Stimulated activated CD8-positive, alpha-beta memory T cell treated with anti-CD3 and anti-CD28 coated beads, Interleukin-12 subunit alpha, Interleukin-12 subunit beta, amount 100 ng/mL, for 1 hour (primary cell): ENCODE data around the gene GPR55.

ENCODE experiments used
- DNase-seq: peaks from one replicate; pipeline ENCODE4 v3.0.0-alpha.2; 2020; ENCODE audit warnings: low read depth

Gene GPR55

GRCh38 chr2:230919240-230919639 lies 5.8 kb downstream of the GPR55 start:
- no peak for DNase-seq

GRCh38 chr2:230916218-230916617 lies 8.8 kb downstream of the GPR55 start:
- no peak for DNase-seq

GRCh38 chr2:230915319-230915718 lies 9.7 kb downstream of the GPR55 start:
- no peak for DNase-seq

- DNase-seq, result no peak
Measured at GRCh38 chr2:230914886-230915285, 10.2 kb downstream of the GPR55 start.

- DNase-seq, result no peak
Measured at GRCh38 chr2:230913406-230914143, 11.5 kb downstream of the GPR55 start.

GRCh38 chr2:230912724-230913123 lies 12.3 kb downstream of the GPR55 start:
- DNase-seq, result no peak

GRCh38 chr2:230912046-230912445 lies 13.0 kb downstream of the GPR55 start:
- no peak for DNase-seq

GRCh38 chr2:230910546-230911177 lies 14.4 kb downstream of the GPR55 start:
- DNase-seq, result no peak

- no peak for DNase-seq
Measured at GRCh38 chr2:230909841-230910545, 15.0 kb downstream of the GPR55 start.

GRCh38 chr2:230908595-230909191 lies 16.3 kb downstream of the GPR55 start:
- DNase-seq, result no peak

- no peak for DNase-seq
Measured at GRCh38 chr2:230908092-230908594, 16.9 kb downstream of the GPR55 start.

- no peak for DNase-seq
Measured at GRCh38 chr2:230907361-230908091, 17.5 kb downstream of the GPR55 start.

GRCh38 chr2:230906471-230907230 lies 18.4 kb downstream of the GPR55 start:
- no peak for DNase-seq

- DNase-seq, result peak; percentile 74
Measured at GRCh38 chr2:230905448-230906421, 19.3 kb downstream of the GPR55 start.

GRCh38 chr2:230904856-230905447 lies 20.1 kb downstream of the GPR55 start:
- no peak for DNase-seq

- no peak for DNase-seq
Measured at GRCh38 chr2:230903231-230904150, 21.6 kb downstream of the GPR55 start.

GRCh38 chr2:230902180-230902899 lies 22.7 kb downstream of the GPR55 start:
- DNase-seq, result no peak

GRCh38 chr2:230901006-230901405 lies 24.0 kb downstream of the GPR55 start:
- DNase-seq, result no peak
